ENCODE results near the gene TNFRSF13B.
"Not testable (repeated sequence)": the region's sequence is repeated elsewhere in the genome, so short reads cannot be mapped to it uniquely, and the experiment has no call there.

TNFRSF13B gene

GRCh38 chr17:17004997-17005614 lies 33.2 kb upstream of the TNFRSF13B start:
- DNase-seq = not testable (repeated sequence)

DNA sequence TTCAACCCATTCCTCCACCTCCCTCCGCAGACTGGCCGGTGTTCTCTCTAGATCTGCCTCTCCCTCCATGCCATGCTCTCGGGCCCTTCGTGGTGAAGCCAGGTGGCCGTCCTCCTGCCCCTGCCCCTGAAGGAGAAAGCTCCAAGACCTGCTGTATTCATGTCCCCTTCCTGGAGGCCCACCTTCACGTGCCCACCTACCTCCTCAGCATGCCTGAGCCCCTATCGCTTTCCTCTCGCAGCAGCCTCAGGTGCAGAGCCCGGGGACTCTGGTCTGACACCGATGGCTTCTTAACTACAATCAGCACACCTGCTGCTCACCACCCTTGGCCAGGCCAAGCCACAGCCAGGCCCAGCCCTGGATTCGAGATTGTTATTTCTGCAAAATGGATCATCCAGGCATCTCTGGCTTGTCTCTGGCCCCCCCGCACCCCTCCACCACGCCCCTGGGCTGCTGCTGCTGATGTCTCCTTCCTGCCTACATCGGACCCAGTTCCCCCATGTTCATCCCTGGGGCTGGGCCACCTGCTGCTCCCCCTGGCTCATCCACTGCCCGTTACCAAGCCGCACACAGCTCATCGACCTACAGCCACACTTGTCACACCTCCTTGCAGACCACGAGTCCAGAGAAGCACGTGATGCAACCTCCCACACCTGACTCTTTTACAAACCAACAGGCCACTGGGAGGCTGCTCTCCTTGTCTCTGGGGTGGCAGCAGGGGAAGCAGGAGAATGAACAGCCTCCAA lies 32.5 kb upstream of the TNFRSF13B start:
- DNase-seq = no peak

DNA sequence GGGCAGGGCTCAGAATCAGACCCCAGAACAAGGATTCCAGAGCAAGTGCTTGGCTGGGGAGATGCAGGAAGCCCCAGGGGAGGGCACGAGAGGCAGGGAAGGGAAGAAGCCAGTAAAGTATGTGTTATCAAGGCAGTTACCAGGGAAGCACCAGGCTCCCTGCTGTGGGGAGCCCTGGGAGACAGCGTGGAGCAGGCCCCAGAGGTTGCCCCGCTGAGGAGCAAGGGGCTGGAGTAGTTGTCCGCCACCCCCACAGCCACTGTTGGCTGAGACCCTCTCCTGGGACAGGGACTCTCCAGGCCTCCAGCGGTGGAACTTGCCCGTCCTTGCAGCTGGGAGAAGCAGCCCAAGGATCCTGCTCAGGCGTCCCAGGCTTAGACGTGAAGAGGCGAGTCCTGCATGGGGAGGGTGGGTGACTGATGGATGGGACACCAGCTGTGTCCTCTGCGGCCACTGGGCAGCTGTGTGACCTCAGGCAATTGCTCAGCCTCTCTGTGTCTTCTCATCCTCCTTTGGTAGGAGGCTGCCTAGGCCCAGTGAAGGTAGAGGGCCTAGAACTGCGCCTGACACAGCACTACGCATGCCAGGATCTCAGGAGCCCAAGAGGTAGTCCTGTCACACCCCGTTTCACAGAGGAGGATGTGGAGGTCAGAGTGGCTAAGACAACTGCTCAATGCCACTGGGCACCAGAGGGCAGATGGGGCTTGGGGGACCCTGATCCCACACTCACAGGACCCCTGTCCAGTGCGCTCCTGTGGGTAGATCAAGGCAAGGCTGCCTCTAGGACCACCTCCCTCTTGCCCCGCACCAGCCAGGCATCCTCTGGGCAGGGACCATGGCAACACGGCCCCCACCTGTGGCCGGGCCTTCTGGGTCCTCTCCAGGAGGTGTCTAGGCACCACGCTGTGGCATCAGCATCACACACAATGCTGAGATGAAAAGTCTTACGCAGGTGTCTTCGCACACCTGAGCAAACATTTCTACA lies 31.1 kb upstream of the TNFRSF13B start:
- DNase-seq = not testable (repeated sequence)

DNA sequence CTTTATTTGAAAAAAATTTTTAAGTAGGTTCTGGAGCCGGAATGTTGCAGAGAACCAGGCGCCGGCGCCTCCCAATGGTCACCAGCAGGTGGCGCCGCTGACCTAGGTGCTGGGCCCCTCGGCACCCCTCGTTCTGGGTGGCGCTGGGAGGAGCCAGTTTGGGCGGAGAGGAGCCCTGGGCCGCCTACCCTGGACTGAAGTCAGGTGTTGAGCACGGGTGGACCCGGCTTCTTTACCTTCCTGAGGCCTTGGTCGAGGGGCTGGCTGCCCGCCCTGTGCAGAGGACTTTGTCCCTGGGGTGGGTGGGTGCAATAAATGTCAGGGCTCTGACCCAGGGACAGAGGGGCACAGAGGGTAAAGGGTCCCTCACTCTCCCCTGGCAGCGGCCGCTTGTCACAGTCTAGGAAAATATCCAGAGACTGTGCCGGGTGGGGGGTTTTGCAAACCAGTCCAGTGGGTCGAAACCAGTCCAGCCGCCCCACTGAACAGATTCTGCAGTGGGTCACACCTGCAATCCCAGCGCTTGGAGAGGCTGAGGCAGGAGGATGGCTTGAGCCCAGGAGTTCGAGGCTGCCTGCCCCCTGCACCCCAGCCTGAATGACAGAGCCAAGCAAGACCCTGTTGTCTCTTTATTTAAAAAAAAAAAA lies 30.1 kb upstream of the TNFRSF13B start:
- DNase-seq = peak; percentile 82 to 87

GRCh38 chr17:17001076-17001777 lies 29.3 kb upstream of the TNFRSF13B start:
- DNase-seq = no peak

- no peak for DNase-seq
Measured at GRCh38 chr17:16999931-17000625, 28.2 kb upstream of the TNFRSF13B start.

GRCh38 chr17:16997514-16998429 lies 25.9 kb upstream of the TNFRSF13B start:
- no peak for DNase-seq

- DNase-seq = not testable (repeated sequence)
Measured at GRCh38 chr17:16996726-16997125, 24.8 kb upstream of the TNFRSF13B start.

- DNase-seq = no peak
Measured at GRCh38 chr17:16995930-16996329, 24.0 kb upstream of the TNFRSF13B start.

DNA sequence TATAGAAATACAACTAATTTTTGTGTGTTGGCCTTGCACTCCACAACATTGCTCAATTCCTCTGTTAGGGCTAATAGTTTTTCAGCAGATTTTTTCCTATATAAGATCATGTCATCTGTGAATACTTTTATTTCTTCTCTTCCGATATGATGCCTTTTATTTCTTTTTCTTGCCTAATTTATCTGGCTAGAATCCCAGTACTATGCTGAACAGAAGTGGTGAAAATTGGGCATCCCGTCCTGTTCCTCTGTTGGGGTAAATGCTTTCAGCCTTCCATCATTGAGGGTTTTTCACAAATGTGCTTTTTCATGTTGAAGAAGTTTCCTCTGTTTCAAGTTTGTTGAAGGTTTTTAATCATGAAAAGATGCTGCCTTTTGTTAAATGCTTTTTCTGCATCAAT lies 22.7 kb upstream of the TNFRSF13B start:
- no peak for DNase-seq

DNA sequence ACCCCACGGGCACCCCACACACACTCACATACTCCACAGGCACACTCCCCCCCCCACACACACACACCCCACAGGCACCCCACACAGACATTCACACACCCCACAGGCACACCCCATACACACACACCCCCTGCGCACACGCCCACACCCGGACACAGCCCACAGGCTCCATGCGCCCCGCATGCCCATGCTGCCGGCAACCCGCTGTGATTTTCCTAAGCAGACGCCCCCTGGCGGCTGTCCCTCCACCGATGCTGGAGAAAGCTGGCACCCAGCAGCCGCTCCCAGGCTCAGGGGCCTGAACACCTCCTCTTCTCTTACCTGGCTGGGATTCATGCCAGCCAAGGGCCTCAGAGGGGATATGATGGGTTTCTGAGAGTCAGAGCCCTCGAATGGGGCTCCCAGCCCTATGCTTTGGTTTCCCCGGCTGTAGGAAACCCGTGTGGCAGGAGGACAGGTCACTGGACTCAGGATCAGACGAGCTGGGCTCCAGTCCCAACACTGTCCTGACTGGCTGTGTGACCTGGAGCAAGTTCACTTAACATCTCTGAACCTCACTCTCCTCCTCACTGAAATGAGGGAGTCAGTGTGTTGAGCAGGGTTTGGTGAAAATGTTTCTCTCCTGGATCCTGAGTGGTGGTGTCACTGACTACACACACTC lies 19.6 kb upstream of the TNFRSF13B start:
- DNase-seq = peak; percentile 85 to 91

- no peak for DNase-seq
Measured at GRCh38 chr17:16989953-16990860, 18.3 kb upstream of the TNFRSF13B start.

GRCh38 chr17:16989230-16989952 lies 17.5 kb upstream of the TNFRSF13B start:
- DNase-seq = no peak

DNA sequence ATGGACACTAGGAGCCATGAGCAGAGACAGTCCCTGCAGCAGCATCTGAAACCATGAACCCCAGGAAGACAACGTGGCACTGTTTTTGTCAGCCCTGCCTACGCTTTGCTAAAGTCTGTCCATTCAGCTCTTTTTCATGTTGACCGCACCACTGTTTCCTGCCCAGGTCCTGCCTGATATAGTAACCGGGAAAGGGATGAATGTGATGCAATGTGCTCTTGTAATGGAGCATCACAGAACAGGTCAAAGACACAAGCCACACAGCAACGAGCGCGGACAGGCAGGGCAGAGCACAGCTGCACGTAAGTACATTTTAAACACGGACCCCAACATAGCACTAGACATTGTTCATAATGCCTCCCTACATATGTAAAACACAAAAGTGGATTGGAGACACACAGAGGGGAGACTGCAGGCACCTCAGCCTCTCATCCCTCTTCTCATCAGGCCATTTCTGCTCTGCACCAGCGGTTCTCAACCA lies 16.9 kb upstream of the TNFRSF13B start:
- DNase-seq = peak in 1 of 2 donors; percentile 12

GRCh38 chr17:16987830-16988601 lies 16.1 kb upstream of the TNFRSF13B start:
- DNase-seq = peak; percentile 69 to 70

- no peak for DNase-seq
Measured at GRCh38 chr17:16987066-16987829, 15.3 kb upstream of the TNFRSF13B start.

Data from stimulated activated CD4-positive, alpha-beta T cell treated with anti-CD3 and anti-CD28 coated beads, Interleukin-2, amount 100 ng/mL, for 24 hours (primary cell).